Measurements from ENCODE around the gene SLC39A6.

SLC39A6 gene

DNA sequence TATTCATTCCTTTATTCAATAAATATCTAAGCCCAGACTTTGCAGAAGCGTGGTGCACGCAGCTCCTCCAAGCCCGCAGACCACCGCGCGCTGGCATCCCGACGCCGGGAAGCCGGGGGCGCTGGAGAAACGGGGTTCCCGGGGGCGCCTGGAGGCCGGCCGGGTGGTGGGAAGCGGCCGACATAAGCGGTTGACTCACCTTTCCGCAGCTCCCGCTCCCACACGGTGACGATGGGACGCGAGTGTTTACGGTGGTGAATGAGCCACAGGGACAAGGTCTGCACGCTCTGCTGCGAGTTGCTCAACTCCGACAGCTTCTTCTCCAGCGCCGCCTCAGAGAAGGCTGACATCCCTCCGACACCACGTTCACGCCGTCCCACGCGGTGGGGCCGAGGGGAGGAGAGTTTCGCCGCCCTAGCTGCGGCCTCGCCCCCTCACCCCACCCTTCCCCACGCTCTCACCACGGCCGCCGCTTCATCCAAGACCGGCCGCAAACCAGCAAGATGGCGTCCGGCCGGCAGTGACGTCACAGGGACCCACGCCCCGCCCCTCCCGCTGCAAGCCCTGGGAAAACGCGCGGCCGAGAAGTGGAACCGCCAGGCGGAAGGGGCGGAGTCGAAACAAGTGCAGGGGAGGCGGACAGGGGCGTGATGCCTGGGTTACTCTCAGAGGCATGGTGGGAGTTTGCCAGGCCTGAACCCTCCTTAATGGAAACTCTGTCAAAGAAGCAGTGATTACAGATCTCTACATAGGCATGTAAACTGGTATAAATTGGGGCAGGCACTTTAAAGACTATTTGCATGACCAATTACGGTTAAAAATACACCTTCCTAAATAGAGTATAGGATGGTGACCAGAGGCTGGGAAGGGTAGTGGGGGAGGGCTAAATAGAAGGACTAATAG lies 61.8 kb downstream of the SLC39A6 start, which contains the start of gene RPRD1A (continued):
- TF ChIP-seq, protein P1, sequence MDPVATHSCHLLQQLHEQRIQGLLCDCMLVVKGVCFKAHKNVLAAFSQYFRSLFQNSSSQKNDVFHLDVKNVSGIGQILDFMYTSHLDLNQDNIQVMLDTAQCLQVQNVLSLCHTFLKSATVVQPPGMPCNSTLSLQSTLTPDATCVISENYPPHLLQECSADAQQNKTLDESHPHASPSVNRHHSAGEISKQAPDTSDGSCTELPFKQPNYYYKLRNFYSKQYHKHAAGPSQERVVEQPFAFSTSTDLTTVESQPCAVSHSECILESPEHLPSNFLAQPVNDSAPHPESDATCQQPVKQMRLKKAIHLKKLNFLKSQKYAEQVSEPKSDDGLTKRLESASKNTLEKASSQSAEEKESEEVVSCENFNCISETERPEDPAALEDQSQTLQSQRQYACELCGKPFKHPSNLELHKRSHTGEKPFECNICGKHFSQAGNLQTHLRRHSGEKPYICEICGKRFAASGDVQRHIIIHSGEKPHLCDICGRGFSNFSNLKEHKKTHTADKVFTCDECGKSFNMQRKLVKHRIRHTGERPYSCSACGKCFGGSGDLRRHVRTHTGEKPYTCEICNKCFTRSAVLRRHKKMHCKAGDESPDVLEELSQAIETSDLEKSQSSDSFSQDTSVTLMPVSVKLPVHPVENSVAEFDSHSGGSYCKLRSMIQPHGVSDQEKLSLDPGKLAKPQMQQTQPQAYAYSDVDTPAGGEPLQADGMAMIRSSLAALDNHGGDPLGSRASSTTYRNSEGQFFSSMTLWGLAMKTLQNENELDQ (tag by site-specific recombination; IDR thresholded peaks at IDR 0.05; ENCODE audit: low read depth): no peak
- TF ChIP-seq, protein P2, sequence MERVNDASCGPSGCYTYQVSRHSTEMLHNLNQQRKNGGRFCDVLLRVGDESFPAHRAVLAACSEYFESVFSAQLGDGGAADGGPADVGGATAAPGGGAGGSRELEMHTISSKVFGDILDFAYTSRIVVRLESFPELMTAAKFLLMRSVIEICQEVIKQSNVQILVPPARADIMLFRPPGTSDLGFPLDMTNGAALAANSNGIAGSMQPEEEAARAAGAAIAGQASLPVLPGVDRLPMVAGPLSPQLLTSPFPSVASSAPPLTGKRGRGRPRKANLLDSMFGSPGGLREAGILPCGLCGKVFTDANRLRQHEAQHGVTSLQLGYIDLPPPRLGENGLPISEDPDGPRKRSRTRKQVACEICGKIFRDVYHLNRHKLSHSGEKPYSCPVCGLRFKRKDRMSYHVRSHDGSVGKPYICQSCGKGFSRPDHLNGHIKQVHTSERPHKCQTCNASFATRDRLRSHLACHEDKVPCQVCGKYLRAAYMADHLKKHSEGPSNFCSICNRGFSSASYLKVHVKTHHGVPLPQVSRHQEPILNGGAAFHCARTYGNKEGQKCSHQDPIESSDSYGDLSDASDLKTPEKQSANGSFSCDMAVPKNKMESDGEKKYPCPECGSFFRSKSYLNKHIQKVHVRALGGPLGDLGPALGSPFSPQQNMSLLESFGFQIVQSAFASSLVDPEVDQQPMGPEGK (tag by site-specific recombination; IDR thresholded peaks at IDR 0.05): peak; percentile 66
- TF ChIP-seq ZNF76 (tag by site-specific recombination; IDR thresholded peaks at IDR 0.05; ENCODE audit: borderline replicate concordance, low read depth) (peak; percentile 61; the same call in 1 of the 2 replicates), ZNF658 (tag by site-specific recombination; IDR thresholded peaks at IDR 0.05) (no peak), ZNF596 (tag by site-specific recombination; IDR thresholded peaks at IDR 0.05) (no peak), ZFP69B (tag by site-specific recombination; IDR thresholded peaks at IDR 0.05) (no peak), ZNF248 (tag by site-specific recombination; IDR thresholded peaks at IDR 0.05) (no peak), ZXDB (tag by site-specific recombination; IDR thresholded peaks at IDR 0.05) (peak; percentile 77), ZNF239 (tag by site-specific recombination; IDR thresholded peaks at IDR 0.05) (no peak), RBAK (tag by site-specific recombination; IDR thresholded peaks at IDR 0.05) (no peak), ZNF175 (tag by site-specific recombination; IDR thresholded peaks at IDR 0.05) (no peak), YY2 (tag by site-specific recombination; IDR thresholded peaks at IDR 0.05) (peak; percentile 71), ZNF580 (tag by site-specific recombination; IDR thresholded peaks at IDR 0.05) (no peak), OVOL3 (tag by site-specific recombination; IDR thresholded peaks at IDR 0.05) (0 out of 2 replicates have a peak, but pooled peaks have one; percentile 13), KLF10 (tag by site-specific recombination; IDR thresholded peaks at IDR 0.05) (no peak), ZNF26 (tag by site-specific recombination; IDR thresholded peaks at IDR 0.05) (no peak), ZNF549 (tag by site-specific recombination; IDR thresholded peaks at IDR 0.05) (no peak), ZNF140 (tag by site-specific recombination; IDR thresholded peaks at IDR 0.05) (no peak), HOXA7 (CRISPR knock-in tag; IDR thresholded peaks at IDR 0.05; ENCODE audit: borderline replicate concordance) (no peak), ZFP37 (tag by site-specific recombination; IDR thresholded peaks at IDR 0.05) (peak; percentile 95), ZNF571 (tag by site-specific recombination; IDR thresholded peaks at IDR 0.05) (no peak), ZNF701 (tag by site-specific recombination; IDR thresholded peaks at IDR 0.05) (no peak), ZNF521 (tag by site-specific recombination; IDR thresholded peaks at IDR 0.05) (no peak), ZNF324 (tag by site-specific recombination; IDR thresholded peaks at IDR 0.05) (no peak), HOXC10 (CRISPR knock-in tag; IDR thresholded peaks at IDR 0.05) (no peak), ZNF514 (tag by site-specific recombination; IDR thresholded peaks at IDR 0.05) (no peak), ZNF350 (tag by site-specific recombination; IDR thresholded peaks at IDR 0.05) (no peak), ZNF121 (tag by site-specific recombination; IDR thresholded peaks at IDR 0.05) (no peak)
- TF ChIP-seq, protein P3, sequence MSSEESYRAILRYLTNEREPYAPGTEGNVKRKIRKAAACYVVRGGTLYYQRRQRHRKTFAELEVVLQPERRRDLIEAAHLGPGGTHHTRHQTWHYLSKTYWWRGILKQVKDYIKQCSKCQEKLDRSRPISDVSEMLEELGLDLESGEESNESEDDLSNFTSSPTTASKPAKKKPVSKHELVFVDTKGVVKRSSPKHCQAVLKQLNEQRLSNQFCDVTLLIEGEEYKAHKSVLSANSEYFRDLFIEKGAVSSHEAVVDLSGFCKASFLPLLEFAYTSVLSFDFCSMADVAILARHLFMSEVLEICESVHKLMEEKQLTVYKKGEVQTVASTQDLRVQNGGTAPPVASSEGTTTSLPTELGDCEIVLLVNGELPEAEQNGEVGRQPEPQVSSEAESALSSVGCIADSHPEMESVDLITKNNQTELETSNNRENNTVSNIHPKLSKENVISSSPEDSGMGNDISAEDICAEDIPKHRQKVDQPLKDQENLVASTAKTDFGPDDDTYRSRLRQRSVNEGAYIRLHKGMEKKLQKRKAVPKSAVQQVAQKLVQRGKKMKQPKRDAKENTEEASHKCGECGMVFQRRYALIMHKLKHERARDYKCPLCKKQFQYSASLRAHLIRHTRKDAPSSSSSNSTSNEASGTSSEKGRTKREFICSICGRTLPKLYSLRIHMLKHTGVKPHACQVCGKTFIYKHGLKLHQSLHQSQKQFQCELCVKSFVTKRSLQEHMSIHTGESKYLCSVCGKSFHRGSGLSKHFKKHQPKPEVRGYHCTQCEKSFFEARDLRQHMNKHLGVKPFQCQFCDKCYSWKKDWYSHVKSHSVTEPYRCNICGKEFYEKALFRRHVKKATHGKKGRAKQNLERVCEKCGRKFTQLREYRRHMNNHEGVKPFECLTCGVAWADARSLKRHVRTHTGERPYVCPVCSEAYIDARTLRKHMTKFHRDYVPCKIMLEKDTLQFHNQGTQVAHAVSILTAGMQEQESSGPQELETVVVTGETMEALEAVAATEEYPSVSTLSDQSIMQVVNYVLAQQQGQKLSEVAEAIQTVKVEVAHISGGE (tag by site-specific recombination; conservative IDR thresholded peaks at IDR 0.05; ENCODE audit: low read depth): peak; percentile 85
- TF ChIP-seq, protein P4, sequence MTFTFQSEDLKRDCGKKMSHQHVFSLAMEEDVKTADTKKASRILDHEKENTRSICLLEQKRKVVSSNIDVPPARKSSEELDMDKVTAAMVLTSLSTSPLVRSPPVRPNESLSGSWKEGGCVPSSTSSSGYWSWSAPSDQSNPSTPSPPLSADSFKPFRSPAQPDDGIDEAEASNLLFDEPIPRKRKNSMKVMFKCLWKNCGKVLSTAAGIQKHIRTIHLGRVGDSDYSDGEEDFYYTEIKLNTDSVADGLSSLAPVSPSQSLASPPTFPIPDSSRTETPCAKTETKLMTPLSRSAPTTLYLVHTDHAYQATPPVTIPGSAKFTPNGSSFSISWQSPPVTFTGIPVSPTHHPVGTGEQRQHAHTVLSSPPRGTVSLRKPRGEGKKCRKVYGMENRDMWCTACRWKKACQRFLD (tag by site-specific recombination; IDR thresholded peaks at IDR 0.05): 0 out of 2 replicates have a peak, but pooled peaks have one; percentile 50
